HepG2 (cell line): Measurements from ENCODE around the gene SLCO4A1. TPM values are rescaled to one million over a fixed set of nuclear protein-coding genes. Genes with fewer than 3 reads are reported as not detected.

ENCODE experiments used
- BRF2 ChIP-seq: sonication (generic); formaldehyde crosslinking; IDR thresholded peaks from 2 replicates; pipeline ENCODE4 v1.8.1; 2022; ENCODE audit warnings: mild to moderate bottlenecking, missing genetic modification reagents
- CSRNP1 ChIP-seq: sonication (generic); formaldehyde crosslinking; IDR thresholded peaks from 2 replicates; pipeline ENCODE4 v1.8.1; 2023; ENCODE audit warnings: mild to moderate bottlenecking, missing genetic modification reagents
- HNF4A ChIP-seq: sonication (generic); formaldehyde crosslinking; IDR thresholded peaks from 2 replicates; pipeline ENCODE4 v1.4.0; 2020; ENCODE audit warnings: missing genetic modification reagents
- HOXD1 ChIP-seq: sonication (generic); formaldehyde crosslinking; IDR thresholded peaks from 2 replicates; pipeline ENCODE4 v1.5.0; 2020; ENCODE audit warnings: missing genetic modification reagents
- ISX ChIP-seq: sonication (generic); formaldehyde crosslinking; conservative IDR thresholded peaks from 2 replicates; pipeline ENCODE4 v1.5.0; 2020; ENCODE audit warnings: missing genetic modification reagents
- KDM5B ChIP-seq: sonication (generic); formaldehyde crosslinking; IDR thresholded peaks from 2 replicates; pipeline ENCODE4 v1.4.0; 2020; ENCODE audit warnings: missing genetic modification reagents, mild to moderate bottlenecking, borderline replicate concordance
- MIER3 ChIP-seq: IDR thresholded peaks from 2 replicates; pipeline ENCODE4 v1.6.1; 2016; ENCODE audit warnings: missing compliant biosample characterization, borderline replicate concordance
- NFKBIZ ChIP-seq: IDR thresholded peaks from 2 replicates; pipeline ENCODE4 v1.6.1; 2018; ENCODE audit warnings: missing genetic modification reagents, missing compliant biosample characterization
- NFRKB ChIP-seq: fragments of 450-650 bp; IDR thresholded peaks from 2 replicates; pipeline ENCODE4 v1.6.1; 2017
- RXRB ChIP-seq: IDR thresholded peaks from 2 replicates; pipeline ENCODE4 v1.6.1; 2016; ENCODE audit warnings: borderline replicate concordance, missing genetic modification reagents, missing compliant biosample characterization
- SALL2 ChIP-seq: sonication (generic); formaldehyde crosslinking; IDR thresholded peaks from 2 replicates; pipeline ENCODE4 v1.8.1; 2023; ENCODE audit warnings: mild to moderate bottlenecking, missing genetic modification reagents, inconsistent platforms
- TMF1 ChIP-seq: sonication (generic); formaldehyde crosslinking; IDR thresholded peaks from 2 replicates; pipeline ENCODE4 v1.8.1; 2022; ENCODE audit warnings: low read depth, missing genetic modification reagents
- TOPORS ChIP-seq: sonication (generic); formaldehyde crosslinking; IDR thresholded peaks from 2 replicates; pipeline ENCODE4 v1.8.0; 2023; ENCODE audit warnings: mild to moderate bottlenecking, missing genetic modification reagents
- ZMYM2 ChIP-seq: sonication (generic); formaldehyde crosslinking; IDR thresholded peaks from 2 replicates; pipeline ENCODE4 v1.8.0; 2022; ENCODE audit warnings: mild to moderate bottlenecking, missing genetic modification reagents
- ZNF263 ChIP-seq: sonication (generic); formaldehyde crosslinking; IDR thresholded peaks from 2 replicates; pipeline ENCODE4 v1.4.0; 2020; ENCODE audit warnings: missing genetic modification reagents
- ZNF292 ChIP-seq: sonication (generic); formaldehyde crosslinking; IDR thresholded peaks from 2 replicates; pipeline ENCODE4 v1.8.1; 2022; ENCODE audit warnings: mild to moderate bottlenecking, low read depth, missing genetic modification reagents, borderline replicate concordance
- ZNF530 ChIP-seq: sonication (generic); formaldehyde crosslinking; IDR thresholded peaks from 2 replicates; pipeline ENCODE4 v1.5.0; 2020; ENCODE audit warnings: low read depth, mild to moderate bottlenecking, missing genetic modification reagents
- ZNF776 ChIP-seq: sonication (generic); formaldehyde crosslinking; IDR thresholded peaks from 2 replicates; pipeline ENCODE4 v1.4.0; 2020; ENCODE audit warnings: mild to moderate bottlenecking, missing genetic modification reagents
- ZNF781 ChIP-seq: sonication (generic); formaldehyde crosslinking; IDR thresholded peaks from 2 replicates; pipeline ENCODE4 v1.5.1; 2020; ENCODE audit warnings: borderline replicate concordance, mild to moderate bottlenecking, missing genetic modification reagents; ENCODE audit errors: not compliant biosample characterization
- ZNF800 ChIP-seq: sonication (generic); formaldehyde crosslinking; IDR thresholded peaks from 2 replicates; pipeline ENCODE4 v1.4.0; 2020; ENCODE audit warnings: missing genetic modification reagents
- ZNF850 ChIP-seq: sonication (generic); formaldehyde crosslinking; conservative IDR thresholded peaks from 2 replicates; pipeline ENCODE4 v1.9.0; 2021; ENCODE audit warnings: mild to moderate bottlenecking, missing genetic modification reagents
- ZSCAN22 ChIP-seq: sonication (generic); formaldehyde crosslinking; IDR thresholded peaks from 2 replicates; pipeline ENCODE4 v1.4.0; 2020; ENCODE audit warnings: mild to moderate bottlenecking, missing genetic modification reagents
- polyA plus RNA-seq, 8 experiments: library from polyadenylated mRNA; depleted of rRNA in 3 of 8; stranded (reverse) in 7 of 8; unstranded in 1 of 8; fragments of >200 nt; fragmentation: Illumina TruSeq in 4 of 8; extraction: Trizol in 4 of 8; gene quantifications; 2 replicates each; pipeline versions ENCODE4 v1.2.1 to v1.2.3, GENCODE V29; 2011 to 2016; ENCODE audit warnings: low read depth in 4 of 8, missing spikeins in 1 of 8, mixed read lengths in 1 of 8; ENCODE audit not compliant: insufficient read depth in 1 of 8
- total RNA-seq, 5 experiments: library from RNA; depleted of rRNA; stranded (reverse); fragments of >200 nt; fragmentation: Illumina TruSeq; extraction: Trizol; gene quantifications; 2 replicates each; pipeline ENCODE4 v1.2.3, GENCODE V29; 2016; ENCODE audit warnings: low read depth in 1 of 5
- TF ChIP-seq, protein P1 (sequence below): sonication (generic); formaldehyde crosslinking; IDR thresholded peaks from 2 replicates; pipeline ENCODE4 v1.9.0; 2022; ENCODE audit warnings: missing genetic modification reagents, mild to moderate bottlenecking, borderline replicate concordance

SLCO4A1 gene
- total and polyA plus RNA-seq, 2 of the 13 experiments (the other 11 are each of a cell fraction or from before 2014, with no cell fraction given), result 55.5 to 112 TPM

- TF ChIP-seq ZNF292 (CRISPR knock-in tag) (peak; percentile 21; the same call in 1 of the 2 replicates), ZNF781 (no peak), BRF2 (no peak), RXRB (CRISPR knock-in tag) (no peak), ZNF800 (CRISPR knock-in tag) (no peak), ZMYM2 (CRISPR knock-in tag) (0 out of 2 replicates have a peak, but pooled peaks have one; percentile 8), MIER3 (CRISPR knock-in tag) (no peak), ISX (CRISPR knock-in tag) (no peak), ZNF263 (CRISPR knock-in tag) (peak; percentile 58; the same call in 1 of the 2 replicates), ZNF530 (CRISPR knock-in tag) (no peak), NFRKB (no peak), ZNF776 (CRISPR knock-in tag) (0 out of 2 replicates have a peak, but pooled peaks have one; percentile 23), TOPORS (CRISPR knock-in tag) (no peak), KDM5B (no peak), HOXD1 (CRISPR knock-in tag) (0 out of 2 replicates have a peak, but pooled peaks have one; percentile 67), ZNF850 (CRISPR knock-in tag) (no peak), NFKBIZ (CRISPR knock-in tag) (no peak), HNF4A (CRISPR knock-in tag) (no peak), CSRNP1 (CRISPR knock-in tag) (0 out of 2 replicates have a peak, but pooled peaks have one; percentile 7), ZSCAN22 (CRISPR knock-in tag) (no peak), TMF1 (no peak), SALL2 (CRISPR knock-in tag) (no peak)
- TF ChIP-seq, protein P1, sequence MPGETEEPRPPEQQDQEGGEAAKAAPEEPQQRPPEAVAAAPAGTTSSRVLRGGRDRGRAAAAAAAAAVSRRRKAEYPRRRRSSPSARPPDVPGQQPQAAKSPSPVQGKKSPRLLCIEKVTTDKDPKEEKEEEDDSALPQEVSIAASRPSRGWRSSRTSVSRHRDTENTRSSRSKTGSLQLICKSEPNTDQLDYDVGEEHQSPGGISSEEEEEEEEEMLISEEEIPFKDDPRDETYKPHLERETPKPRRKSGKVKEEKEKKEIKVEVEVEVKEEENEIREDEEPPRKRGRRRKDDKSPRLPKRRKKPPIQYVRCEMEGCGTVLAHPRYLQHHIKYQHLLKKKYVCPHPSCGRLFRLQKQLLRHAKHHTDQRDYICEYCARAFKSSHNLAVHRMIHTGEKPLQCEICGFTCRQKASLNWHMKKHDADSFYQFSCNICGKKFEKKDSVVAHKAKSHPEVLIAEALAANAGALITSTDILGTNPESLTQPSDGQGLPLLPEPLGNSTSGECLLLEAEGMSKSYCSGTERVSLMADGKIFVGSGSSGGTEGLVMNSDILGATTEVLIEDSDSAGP (CRISPR knock-in tag), result peak; percentile 41; the same call in 1 of the 2 replicates
- TF ChIP-seq, all 625 proteins: peak for 45
Measured at GRCh38 chr20:62638679-62639406, 3.5 kb upstream of the SLCO4A1 start (continued).
